Hematopoietic multipotent progenitor cell treated with erythropoietin and hydrocortisone succinate and interleukin-3 and kit ligand, for 8 days (in vitro differentiated cells): Measurements from ENCODE around the gene SMYD1.

Experiments
- DNase-seq: peaks from one replicate; pipeline ENCODE4 v3.0.0-alpha.2; 2015

The SMYD1 gene

DNA sequence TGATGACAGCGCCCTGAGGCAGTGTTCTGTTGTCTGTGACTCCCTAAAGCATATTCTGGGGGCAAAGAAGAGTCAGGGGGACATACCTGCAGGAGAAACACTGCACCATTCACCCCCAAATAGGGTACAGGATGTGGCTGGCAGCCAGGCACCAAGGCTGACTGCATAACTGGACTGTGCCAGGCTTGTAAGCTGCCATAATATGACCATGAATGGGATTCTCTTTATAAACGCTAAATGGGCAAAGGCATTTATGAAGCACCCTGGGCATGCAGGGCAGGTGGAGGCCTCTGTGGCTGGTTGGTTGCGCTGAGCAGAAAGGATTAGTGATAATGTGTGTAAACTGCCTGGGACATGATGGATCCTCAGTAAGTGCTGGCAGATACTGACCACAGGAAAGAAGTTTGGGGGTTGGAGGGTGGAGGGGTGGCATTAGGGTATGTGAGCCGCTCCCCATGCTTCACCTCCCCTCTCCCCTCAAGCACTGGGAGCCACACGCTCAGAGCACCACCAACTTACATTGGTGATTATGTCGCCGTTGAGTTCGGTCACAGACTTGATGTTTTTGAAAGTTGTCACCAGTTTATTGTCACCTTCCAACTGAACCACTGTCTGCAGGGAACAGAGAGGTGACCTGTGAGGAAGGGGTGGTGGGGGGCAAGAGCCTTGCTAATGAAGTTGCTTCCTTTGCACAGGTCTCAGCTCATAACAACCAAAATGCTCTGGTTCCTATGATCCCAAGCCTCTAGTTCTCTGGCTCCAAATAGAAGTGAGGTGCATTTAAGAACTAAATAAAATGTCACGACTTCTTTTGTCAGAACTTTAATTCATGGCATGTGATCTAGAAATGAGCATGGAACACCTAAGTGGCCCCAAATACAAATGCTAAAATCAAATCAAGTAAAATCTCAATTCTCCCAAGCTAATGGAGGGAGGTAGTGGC, 56.6 kb downstream of the SMYD1 start:
- DNase-seq: no peak

DNA sequence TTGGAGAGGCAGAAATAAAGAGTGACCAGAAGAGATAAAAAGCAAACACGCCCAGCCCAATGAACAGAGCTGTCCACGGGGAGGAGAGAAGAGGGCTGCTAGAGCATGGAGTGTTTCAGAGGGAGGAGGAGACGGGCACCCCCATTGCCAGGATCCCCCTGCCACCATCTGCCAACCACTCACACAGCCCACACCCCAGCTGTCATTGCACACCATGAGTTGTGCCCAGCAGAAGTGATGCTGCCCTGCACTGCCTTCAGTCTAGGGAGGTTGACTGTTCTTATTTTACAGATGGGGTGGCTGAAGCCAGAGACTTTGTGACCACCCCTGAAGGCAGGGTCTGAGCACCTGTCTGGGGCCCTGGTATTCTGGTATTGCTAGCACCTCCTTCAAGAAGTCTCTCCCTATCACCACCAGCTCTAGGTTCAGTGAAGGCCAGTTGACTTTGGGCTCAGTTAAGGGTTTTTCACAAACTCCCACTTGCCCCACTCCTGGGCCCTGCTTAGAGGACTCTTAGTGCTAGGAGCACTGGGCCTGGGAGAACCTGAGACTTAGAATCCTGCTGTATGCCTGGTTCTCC, 57.8 kb downstream of the SMYD1 start:
- no peak for DNase-seq

DNA sequence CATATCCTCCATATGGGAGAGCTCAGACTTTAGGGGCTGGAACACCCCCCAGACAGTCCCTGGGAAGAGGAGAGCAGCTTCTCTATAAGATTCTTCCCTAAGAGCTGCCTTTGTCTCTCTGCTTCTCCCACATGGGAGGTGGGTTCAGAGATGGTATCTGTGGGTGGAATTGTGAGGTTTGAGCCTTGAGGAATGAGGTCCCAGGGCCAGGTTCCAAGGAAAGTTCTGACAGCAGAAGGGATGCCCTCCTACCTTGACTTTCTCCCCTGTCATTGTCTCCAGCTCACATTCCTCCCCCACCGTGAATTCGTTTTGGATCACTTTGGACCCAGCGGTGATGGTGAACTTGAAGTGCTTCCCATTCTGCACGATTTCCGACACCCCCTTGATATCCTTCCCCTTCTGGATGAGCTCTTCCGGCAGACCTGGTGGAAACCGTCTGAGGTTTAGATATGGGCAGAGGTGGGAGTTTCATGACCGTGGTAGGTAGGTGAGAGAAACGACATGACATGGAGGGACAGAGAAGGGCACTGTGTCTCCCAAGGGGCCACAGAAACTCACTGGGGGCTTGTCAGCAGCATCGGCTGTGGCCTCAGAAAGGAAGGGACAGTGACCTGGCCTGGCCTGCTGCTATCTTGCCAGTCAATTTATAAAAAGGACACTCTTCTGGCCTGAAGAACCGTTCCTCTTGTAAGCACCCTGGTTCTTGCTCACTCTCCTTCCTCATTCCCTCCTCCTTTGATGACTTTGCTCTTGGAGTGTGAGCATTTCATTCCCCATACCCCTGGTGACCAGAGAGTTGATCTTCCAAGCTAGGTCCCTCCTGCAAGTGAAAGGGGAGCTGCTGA, 58.5 kb downstream of the SMYD1 start:
- no peak for DNase-seq

DNA sequence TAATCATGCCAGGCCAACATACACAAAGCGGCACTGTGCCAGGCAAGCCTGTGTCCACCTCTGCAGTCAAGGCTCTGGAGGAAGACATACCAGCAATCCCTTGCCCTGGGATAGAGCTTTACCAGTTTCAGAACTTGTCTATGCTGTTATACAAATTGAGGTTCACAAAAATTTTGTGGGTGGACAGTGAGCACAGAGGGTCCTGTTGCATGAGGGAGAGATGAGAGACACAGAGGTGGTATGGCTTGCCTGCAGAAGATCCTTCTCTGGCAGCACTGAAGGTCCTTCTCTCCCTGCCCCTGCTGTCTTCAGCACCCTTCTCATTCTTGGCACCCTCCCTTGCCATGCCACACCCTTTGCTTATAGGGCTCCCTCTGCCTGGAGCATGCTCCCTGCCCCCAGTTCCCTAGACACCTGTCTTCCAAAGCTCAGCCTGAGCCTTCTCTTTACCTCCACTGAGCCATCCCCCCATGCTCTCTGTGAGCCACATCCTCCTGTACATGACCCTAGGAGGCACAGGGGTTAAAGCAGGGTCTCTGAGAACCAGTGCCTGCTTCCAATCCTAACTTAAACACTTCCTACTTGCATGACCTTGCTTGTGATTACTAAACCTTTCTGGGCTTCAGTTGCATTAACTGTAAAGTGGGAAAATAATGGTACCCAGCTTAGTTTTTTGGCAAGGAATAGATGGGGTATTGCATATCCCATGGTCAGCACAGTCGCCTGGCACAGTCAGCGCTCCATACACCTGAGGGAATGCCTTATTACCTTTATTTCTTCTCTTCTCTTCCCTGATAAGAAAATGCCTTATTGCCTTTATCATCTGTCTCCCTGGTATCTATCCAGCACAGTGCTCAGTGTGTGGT, 59.4 kb downstream of the SMYD1 start:
- DNase-seq: no peak

DNA sequence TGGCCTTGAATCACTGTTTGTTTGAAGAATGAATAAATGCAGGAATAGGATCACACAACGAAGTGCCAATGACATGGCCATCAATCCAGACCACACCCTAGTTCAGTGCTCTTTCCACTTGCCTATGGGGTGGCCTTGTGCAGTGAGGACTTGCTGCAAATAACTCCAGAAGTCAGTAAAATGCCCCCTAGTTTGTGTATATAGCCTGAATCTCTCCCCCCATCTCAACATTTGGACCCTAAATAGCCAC, 59.9 kb downstream of the SMYD1 start:
- no peak for DNase-seq

DNA sequence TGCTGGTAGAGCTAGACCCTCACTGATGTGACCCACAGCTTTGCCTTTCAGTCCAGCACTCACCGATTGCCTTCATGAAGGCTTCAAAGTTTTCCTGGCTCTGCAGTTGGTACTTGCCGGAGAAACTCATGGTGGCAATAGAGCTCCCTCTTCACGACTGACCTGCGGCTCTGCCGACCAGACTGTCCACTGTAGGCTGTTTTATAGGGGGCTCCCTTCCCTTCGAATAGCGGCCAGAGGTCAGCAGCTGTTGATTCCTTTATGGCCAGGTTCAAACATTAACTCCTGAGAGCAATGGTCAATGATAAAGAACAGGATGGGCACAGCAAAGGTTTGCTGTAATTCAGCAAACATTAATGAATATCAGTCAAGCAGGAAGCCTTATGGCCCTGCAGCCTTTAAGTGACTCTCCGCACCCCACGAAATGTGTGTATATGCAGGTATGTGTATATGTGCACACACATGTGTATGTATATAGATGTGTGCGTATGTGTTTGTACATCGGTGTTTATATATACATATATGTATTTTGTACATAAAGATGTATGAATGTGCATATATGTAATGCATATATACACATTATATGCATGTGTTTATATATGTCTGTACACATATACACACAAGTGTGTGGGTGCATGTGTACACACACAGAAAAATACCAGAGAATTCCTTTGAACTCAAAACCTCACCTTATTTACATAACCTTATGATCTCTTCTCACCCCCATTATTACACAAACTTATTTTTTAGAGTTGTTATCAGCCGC, 60.4 kb downstream of the SMYD1 start, which contains the start of gene FABP1:
Gene FABP1, minus strand, starts transcription at position 175 of the 766 bp plus-strand sequence. Its CDS starts 45 bp downstream, at position 130.
- no peak for DNase-seq

DNA sequence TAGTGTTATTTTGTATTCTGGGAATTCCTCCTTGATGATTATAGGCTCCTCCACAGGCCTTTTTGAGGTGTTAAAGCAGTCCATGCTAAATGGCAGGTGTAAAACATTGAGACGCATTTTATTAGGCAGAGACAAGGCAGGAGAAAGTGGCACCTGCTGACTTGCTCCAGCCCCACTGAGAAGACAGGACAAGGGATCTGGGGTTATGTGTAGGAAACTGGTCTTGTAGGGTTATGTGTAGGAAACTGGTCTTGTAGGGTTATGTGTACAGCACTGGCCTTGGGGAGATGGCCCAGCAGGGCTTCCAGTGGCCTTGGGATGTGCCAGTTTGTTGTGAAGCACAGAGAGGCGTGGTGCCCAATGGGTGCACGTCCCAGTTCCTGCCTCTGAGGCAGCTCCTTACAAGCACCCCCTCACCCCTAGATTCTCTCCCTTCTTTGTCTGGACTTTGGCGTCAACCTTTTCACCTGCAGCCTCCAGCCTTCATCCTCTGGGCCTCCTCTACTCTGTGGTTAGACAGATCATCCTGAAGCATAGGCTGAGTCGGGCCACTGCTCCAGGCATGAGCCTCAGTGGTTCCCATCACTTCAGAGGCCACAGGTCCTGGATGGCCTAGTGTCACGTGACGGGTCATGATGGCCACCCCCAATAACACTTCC, 61.2 kb downstream of the SMYD1 start:
- DNase-seq: no peak

DNA sequence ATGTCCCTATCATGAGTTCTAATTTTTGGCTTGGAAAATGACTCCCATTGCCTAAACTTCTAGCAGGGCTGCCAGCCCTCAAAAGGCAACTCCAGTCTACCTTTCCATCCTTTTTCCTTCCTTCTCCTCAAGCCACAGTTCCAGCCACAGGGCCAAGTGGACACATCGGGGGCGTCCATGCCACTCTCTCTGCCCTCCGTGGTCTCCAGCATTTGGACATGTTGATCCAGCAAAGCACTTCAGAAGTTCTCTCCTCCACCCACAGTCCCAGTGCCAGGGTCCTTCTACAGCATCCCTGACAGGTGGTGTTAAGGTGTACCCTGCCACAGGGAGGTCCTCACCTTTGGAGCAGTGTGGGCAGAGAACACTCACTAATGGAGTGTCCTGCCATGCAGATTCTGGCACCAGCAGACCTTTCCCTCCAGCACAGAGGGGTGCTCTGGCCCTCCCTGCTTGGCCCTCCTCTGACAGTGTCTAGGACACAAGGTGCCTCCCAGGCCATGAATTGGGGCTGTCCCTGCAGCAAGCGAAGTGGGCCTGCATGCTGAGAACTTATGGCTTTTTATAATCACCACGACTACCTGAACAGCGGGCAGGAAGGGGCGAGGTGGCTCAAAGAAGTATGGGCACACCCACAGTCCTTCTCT, 61.8 kb downstream of the SMYD1 start:
- DNase-seq: no peak

DNA sequence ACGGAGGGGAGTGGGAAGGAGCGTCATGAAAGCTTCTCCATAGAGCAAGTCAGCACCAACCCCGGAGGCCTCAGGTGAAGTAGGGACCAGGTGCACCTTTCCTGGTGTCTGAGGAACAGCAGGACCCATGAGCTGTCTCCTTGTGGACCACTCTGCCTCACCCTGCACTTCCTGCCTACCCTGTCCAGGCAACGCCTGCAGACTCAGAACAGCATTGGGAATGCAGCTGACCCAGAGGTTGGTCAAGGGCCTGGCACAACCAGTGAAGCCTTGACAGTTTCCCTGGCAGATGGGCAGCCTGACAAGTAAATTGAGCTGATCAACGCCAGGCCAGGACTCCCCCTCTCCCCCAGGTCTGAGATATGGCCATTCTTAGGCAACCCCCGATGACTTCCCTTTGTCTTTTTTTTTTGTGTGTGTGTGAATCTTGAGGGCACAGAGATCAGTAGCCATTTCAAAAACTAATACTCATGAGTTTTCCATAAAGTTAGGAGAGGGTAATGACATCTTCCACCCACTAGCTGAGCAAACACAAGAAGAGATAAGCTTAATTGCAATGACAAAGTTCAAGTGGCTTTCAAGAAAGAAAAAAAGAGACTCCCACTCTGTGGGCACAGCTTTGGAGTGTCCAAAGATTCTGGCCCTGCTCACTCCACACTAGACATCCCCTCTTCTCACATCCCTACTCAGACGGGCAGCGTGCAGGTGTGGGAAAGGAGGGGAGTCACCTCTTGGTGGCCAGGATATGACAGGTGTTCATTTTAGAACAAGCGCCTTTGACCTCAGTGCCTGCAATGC, 63.8 kb downstream of the SMYD1 start:
- no peak for DNase-seq

DNA sequence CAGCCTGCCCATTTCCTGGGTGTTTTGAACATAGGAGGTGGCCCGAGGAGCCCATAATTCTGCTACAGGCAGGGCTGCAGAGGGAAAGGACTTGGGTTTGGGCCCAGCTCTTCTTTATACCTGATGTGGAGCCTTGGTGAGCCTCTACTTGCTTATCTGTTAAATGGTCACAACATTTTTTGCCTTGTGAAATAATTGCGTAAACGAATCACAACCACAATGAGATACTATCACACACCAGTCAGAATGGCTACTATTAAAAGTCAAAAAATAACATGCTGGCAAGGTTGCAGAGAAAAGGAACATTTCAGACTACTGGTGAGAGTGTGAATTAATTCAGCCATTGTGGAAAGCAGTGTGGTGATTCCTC, 64.4 kb downstream of the SMYD1 start:
- DNase-seq: no peak

DNA sequence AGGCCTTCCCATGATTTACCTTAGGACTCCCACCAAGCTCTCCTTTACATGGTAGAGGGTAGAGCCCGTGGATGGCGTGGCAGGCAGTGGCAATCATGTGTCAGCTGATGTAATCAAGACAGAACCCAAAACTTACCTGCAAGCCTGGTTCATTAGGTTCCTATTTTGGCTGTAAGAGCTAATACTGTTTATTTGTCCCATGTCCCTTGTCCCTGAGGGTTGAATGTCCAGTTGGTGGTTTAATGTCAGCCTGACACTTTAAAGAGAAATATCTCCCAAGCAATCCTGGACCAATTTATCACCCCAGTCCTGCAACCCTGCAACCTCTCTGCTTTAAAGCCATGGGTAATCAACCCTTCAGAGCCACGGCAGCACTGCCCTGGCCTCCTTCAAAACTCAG, 66.2 kb downstream of the SMYD1 start:
- DNase-seq: no peak

DNA sequence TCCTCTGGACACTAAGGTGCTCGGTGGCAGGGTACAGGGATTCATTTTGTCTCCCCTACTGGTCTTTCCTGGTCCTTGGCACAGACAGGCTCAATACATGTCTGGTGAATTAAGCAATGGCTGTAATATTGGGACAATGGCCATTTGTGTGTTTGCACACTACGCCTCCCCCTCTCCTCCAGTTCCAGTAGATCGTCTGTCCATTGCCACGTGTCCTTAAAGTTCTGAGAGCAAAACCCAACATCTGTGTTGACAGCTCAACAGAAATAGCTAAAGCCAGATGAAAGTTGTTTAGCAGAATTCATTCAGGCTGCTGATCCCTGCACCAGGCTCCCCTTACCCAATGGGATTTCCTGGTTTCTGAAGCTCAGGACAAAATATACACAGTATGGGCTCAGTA, 69.2 kb downstream of the SMYD1 start:
- DNase-seq: no peak

DNA sequence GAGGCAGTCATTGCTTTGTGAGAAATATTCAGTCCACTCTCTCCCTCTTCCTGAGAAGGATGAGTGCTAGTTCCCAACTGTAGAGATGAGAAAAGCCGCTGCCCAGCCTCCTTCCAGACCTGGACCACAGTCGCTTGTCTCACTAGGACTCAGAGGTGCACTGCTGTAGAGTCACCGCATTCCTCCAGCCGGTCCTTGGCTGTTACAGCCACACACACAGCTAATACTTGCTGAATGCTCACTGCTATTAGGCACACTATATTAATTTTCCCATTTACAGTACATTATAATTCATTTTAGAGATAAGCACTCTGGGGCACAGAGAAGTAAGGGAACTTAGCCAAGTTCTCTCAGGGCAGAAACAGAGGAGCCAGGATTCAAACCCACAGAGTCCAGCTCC, 70.2 kb downstream of the SMYD1 start:
- DNase-seq: no peak

DNA sequence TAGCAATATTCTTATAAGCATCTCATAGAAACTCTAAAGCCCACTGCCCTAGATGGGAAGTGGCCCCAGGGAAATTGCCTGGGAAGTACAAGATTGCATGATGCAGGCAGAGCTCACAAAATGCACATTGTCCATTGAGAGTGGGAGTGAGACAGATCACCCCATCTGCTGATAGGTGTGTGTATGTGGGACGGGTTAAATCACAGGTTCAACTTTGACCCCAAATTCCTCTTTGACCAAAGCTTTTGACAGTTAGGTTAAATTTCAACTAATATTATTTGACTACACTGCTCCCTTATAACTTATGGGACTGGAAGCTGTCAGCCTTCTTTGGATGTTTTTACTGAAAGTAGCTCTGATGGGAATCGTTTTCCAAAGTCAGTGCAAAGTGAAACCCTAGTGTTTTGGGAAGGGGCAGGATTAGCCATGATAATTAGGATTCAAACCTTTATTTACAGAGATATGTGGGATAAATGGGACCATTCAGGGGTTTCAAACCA, 71.6 kb downstream of the SMYD1 start:
- DNase-seq: no peak

DNA sequence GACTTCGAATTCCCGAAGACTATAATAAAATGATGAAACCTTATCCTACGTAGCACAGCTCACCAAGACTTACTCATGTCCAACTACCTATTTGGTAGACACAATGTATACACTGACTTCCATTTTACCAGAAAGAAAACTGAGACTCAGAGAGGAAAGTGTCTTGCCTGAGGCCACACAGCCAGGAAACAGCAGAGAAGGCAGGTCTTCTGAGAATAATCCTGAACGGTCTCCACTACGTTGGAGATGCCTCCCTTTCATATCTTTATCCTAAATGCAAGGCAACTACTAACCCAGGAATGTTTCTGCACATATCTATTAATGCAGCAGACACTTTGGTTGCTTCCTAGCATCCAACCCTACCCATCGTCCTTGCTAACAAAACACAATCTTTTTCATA, 72.2 kb downstream of the SMYD1 start:
- no peak for DNase-seq

DNA sequence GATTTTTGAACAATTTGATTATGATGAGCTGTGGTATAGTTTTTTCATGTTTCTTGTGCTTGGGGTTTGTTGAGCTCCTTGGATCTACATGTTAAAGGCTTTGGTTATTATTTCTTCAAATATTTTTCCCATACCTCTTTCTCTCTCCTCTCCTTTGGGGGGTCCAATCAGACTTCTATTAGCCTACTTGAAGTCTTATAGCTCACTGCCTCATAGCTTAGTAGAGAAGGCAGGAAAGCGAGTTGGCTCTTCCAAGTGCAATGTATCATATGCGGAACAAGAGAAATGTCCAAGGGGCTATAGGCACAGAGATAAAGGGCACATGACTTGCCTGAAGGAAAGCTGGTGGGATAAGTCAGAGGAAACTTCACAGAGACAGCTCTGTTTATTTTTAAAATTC, 74.3 kb downstream of the SMYD1 start:
- no peak for DNase-seq

DNA sequence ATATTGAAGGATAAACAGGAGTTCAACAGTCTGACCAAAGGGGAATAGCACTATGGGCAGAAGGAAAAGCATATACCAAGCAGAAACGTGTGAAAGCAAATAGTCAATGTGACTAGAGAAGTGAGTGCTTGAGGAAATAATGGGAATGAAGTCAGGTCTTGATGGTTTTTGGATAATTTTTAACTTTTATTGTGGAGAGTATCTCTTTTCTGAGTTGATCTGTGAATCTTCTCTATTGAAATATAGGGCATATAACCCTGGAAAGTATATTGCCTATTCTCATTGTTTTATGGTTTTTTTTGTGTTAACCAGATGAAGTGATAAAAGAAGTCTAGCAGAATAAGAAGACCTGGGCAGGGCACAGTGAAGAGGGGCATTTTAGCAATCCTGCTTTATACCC, 76.6 kb downstream of the SMYD1 start:
- DNase-seq: no peak

DNA sequence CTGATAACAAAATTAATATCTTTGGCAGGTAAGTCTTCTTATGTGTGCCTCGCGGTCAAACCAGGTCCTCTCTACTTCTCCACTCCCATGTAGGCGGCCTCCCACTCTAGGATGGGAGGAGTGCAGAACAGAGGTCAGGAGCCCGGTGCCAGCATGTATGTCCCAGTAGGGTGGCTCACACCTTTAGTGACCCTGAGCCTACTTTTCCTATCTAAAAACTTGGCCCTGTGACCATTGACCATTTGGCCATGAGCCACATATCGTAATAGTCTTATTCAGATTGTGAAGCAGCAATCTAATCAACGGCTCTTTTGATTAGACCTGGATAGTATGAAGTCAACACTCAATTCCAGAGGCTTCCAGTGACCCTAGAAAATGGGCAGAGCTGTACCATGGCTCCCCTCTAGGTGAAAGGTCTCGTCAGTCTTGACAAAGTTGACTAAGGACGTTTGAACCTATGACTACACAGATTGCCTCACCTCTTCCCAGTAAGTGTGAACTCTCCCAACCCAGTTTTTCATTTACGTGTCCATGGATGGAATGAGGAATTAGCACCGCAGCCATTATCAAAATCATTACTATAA, 77.4 kb downstream of the SMYD1 start:
- DNase-seq: no peak

DNA sequence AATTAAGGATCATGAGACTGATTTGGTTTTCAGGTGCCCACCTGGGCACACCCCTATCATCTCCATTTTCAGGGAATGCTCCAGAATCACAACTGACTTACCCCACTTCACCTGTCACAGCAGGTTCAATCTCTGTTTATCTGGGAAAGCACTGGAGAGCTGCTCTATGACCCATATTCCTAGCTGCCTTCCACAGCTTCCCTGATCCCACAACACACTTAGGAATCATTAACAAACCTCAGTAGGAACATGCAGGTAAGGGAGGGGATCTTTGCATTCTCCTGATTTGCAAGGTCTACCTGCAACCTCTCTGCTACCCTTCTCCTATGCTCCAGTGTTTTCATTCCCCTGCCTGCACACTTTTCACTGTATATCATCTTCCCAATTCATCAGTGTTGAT, 79.0 kb downstream of the SMYD1 start:
- DNase-seq: no peak

DNA sequence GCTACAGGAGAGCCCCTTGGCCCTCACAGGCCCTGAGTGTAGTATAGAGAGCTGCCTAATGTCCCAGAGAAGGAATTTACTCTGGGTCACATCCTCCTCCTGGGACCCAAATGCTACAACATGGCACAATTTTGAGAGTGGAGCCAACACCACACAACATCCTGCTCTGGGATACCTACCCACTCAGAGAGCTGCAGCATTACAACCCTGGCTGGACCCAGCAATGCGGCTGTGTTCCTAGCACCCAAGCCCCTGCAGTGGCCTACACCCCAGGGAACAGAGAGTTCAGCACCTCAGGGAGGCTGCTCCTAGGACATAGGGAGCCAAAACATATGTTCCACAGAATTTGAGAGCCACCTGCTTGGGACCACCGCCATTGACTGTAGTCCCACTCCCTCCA, 79.5 kb downstream of the SMYD1 start:
- DNase-seq: no peak
